WI38 (cell line): ENCODE data around the gene NIBAN1.

ENCODE experiments used
- H3K4me3 ChIP-seq: 2 replicates; pipeline ENCODE4 v1.5.1; 2011; ENCODE audit warnings: low read depth, mild to moderate bottlenecking, control low read depth, low read length
- CTCF ChIP-seq: IDR thresholded peaks from 2 replicates; pipeline ENCODE4 v1.5.1; 2012; ENCODE audit warnings: low read depth, mild to moderate bottlenecking, control low read depth, low read length

The NIBAN1 gene

GRCh38 chr1:184952428-184952827 lies 21.9 kb downstream of the NIBAN1 start:
- no peak for TF ChIP-seq CTCF
- no peak overlapping the region for H3K4me3 ChIP-seq

DNA sequence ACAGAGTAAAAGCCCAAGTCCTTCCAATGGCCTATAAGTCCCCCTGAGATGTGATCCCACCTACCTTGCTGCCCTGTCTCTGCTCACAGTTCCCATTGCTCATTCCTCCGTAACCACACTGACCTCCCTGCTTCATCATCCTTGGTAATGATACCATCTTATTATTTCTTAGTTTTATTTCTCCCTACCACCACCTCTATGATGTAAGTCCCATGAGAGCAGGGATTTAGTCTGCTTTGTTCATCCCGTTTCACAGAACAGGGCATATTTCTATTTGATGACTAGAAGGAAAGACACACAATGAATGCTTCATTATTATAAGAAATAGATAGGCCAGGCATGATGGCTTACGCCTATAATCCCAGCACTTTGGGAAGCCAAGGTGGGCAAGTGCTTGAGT lies 22.5 kb downstream of the NIBAN1 start:
- no peak overlapping the region for H3K4me3 ChIP-seq
- TF ChIP-seq CTCF, result no peak

- TF ChIP-seq CTCF, result no peak
Measured at GRCh38 chr1:184950906-184951305, 23.4 kb downstream of the NIBAN1 start.

GRCh38 chr1:184950227-184950626 lies 24.1 kb downstream of the NIBAN1 start:
- H3K4me3 ChIP-seq, result no peak overlapping the region
- no peak for TF ChIP-seq CTCF

More at GRCh38 chr1:184950906-184951305, 23.4 kb downstream of the NIBAN1 start:
- H3K4me3 ChIP-seq, result no peak overlapping the region

DNA sequence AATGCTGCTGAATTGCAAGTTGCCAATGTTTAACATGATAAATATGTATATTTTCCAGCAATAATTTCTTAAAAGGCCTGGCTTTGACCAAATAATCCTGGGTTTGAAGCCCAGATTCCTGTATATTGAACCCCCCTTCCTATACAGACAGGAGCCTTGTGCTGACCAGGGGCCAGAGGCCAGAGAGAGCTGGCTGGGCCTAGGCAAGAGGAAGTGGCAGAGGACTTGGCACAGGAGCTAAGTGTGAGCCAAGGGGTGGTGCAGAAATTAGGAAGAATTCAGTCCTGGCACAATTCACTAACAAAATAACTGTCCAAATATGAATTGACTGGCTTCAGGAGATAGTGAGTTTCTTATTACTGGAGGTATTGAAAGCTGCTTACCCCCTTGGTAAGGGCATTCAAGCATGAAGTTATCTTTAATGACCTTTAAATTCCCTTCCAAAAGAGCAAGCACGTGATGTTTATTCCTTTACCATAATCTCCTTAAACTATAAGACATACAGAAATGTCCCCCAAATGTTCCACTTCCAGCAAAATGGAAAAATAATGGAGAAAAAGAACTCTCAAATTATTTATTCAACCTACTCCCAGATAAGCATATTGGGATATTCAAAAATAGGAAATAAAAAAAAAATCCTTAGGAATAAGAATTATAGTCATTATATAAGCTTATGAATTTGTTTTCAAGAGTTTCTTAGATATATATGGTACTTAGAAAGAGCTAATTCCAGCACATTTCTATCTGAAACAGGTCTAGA lies 26.6 kb downstream of the NIBAN1 start:
- no peak for TF ChIP-seq CTCF
- H3K4me3 ChIP-seq, result no peak overlapping the region

DNA sequence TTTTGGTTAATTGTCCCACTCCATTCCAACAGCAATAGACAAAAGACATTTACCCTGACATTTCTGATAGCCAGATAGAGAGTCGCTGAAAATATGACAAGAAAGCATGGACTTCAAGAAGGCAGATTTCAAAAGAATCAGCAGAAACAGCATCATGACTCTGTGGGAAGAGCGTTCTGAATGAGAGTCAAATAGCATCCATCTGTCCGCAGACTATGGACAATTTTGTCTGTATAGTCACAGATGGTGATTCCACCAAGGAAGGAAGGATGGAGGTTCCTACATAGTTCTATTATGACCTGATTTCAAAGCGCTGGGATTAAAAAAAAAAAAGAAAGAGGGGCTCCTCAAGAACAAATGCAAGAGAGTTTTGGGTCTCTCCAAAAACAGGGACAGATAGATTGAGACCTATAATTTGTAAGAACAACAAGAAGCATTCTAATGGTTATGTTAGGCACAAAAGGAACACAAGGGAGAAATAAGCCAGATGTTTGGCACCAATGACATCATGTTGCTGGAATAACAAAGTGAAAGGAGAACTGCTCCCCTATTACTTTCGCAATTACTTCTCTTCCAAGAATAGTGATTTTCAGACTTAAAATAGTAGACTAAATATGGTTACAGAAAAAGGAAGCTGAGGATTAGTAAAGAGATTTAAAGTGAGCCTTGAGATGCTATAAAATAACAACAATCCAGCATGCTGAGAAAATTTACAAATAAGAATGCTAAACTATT lies 28.5 kb downstream of the NIBAN1 start:
- no peak overlapping the region for H3K4me3 ChIP-seq
- TF ChIP-seq CTCF, result no peak

DNA sequence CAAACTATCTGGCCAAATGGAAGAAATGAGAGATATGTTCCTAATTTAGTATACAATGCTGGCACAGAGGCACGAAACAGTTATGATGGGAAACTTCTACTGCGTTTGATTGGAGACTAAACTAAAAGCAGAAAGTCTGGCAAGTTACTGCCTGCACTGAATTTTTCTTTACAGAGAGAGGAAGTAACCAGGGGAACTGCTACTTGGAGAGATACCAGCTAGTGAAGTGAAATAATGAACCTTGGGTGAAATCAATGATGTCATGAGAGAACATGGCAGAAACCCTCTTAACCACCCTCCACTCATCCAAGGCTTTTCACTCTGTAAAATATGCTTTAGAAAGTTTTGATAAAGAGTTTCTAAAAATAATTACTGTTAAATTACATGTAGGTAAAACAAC lies 29.3 kb downstream of the NIBAN1 start:
- no peak overlapping the region for H3K4me3 ChIP-seq
- no peak for TF ChIP-seq CTCF
